ENCODE measurements around the gene SYT3.

The SYT3 gene, protein sequence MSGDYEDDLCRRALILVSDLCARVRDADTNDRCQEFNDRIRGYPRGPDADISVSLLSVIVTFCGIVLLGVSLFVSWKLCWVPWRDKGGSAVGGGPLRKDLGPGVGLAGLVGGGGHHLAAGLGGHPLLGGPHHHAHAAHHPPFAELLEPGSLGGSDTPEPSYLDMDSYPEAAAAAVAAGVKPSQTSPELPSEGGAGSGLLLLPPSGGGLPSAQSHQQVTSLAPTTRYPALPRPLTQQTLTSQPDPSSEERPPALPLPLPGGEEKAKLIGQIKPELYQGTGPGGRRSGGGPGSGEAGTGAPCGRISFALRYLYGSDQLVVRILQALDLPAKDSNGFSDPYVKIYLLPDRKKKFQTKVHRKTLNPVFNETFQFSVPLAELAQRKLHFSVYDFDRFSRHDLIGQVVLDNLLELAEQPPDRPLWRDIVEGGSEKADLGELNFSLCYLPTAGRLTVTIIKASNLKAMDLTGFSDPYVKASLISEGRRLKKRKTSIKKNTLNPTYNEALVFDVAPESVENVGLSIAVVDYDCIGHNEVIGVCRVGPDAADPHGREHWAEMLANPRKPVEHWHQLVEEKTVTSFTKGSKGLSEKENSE

GRCh38 chr19:50639121-50640112 lies at the start of gene SYT3:
TSS of gene SYT3 (minus strand) at chr19:50639881. CDS start at chr19:50637411, 2,470 bp downstream.
- DNase-seq, result no peak

- DNase-seq, result no peak
Measured at GRCh38 chr19:50688766-50689165, 49.1 kb upstream of the SYT3 start.

- DNase-seq, result no peak
Measured at GRCh38 chr19:50686310-50687032, 46.8 kb upstream of the SYT3 start.

DNA sequence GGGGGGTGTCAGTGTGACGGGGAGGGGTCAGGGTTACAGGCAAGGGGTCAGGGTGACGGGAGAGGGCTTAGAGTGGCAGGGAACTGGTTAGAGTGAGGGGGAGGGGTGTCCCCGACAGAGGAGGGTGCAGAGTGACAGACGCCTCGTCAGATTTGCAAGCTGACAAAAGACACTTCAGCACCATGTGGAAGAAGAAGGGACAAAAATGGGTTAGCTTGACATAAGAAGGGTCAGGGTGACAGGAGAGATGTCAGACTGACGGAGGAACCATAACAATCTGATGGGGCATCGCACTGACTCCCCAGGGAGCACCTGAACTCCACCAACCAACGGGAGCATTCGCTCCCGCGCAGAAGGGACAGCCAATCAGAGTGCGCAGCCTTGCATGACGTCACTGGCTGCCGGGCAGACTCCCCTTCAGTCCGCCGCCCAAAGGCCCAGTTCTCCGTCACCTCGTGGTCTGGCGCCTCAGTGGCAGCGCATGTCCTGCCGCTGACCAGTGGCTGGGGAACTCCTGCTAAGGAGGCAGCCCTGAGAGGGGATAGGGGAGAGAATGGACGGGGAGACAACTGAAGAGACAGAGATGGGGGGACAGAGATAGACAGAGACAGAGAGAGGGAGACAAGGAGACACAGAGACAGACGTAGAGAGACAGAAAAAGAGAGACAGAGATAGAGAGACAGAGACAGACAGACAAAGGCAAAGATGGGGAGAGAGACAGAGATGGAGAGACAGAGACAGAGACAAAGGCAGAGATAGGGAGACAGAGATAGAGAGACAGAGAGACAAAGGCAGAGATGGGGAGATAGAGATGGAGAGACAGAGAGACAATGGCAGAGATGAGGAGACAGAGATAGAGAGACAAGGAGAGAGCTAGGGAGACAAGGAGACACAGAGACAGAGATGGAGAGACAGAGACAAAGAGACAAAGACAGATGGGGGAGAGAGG lies 39.8 kb upstream of the SYT3 start:
- DNase-seq, result peak; percentile 64

DNA sequence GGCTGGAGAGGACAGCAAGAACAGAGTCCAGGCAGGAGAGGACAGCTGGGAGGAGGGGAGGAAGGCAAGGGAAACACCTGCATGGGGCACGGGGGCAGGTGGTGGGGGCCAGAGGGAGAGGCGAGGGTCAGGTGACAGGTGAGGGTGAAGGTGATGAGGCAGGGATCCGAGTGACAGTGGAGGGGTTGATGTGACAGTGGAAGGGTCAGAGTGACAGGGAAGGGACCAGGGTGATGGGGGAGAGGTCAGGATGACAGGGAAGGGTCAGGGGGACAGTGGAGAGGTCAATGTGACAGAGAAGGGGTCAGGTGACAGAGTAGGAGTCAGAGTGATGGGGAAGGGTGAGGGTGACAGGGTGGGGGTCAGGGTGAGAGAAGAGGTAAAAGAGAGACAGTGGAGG lies 38.6 kb upstream of the SYT3 start:
- DNase-seq, result no peak

DNA sequence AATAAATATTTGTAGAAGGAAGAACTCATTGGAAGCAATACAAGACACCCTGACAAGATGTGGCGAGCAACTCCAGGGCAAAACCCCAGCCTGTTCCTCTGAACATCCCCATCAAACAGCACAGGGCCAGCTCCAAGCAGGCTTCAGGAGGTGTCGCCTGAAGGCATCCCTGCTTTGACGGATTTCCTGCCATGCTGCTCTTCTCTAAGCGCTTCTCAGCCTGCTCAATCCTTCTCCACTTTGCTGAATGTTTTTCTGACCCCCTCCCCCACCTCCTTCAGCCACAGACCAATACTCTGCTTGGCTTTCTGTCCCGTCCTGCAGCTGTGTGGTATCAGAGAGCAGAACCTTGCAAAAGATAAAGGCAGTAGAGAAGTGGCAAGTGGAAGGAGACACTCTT lies 38.0 kb upstream of the SYT3 start:
- no peak for DNase-seq

DNA sequence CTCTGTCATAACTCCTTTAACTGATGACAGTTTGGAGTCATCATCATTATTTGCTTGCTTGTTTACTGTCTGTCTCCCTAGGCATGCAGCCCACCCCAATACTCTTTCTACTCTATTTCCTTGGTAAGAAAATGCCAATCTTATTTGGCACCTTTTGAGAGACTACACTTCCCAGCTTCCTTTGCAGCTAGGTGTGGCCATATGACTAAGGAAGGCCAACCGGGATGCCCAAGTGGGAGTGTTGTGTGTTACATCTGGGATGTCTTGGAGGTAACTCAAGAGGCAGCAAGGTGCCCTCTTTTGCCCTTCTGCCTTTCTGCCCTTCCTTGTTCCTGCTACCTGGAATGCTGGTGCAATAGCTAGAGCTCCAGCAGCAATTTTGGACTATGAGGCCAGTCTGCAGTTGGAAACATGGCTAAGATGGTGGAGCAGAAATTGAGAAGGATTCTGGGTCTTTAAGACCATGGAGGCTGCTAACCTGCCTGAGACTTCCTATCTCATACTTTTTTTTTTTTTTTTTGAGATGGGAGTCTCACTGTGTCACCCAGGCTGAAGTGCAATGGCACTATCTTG lies 37.0 kb upstream of the SYT3 start:
- no peak for DNase-seq

DNA sequence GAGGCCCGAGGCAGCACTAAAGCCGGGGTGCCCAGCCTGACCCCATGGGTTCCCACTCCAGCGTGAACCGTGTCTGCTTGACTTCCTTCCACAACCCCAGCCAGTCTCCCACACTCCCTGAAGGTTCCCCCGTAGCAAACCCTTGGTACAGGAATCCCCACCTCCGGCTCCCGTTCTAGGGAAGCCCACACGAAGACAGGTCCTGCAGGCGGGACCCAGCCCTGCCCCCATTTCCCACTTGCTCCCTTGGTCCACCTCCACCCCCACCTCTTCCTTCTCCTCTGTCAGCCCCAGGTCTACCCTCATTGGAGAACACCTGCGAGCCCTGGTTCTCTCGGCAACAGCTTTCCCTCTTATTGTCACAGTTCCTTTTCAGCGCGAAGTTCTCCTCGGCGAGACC lies 33.4 kb upstream of the SYT3 start:
- DNase-seq, result no peak

GRCh38 chr19:50670102-50670380 lies 30.4 kb upstream of the SYT3 start:
- DNase-seq, result no peak

GRCh38 chr19:50669302-50670101 lies 29.8 kb upstream of the SYT3 start:
- DNase-seq, result no peak

- DNase-seq, result no peak
Measured at GRCh38 chr19:50668879-50669278, 29.2 kb upstream of the SYT3 start.

GRCh38 chr19:50668416-50668815 lies 28.7 kb upstream of the SYT3 start:
- no peak for DNase-seq

- no peak for DNase-seq
Measured at GRCh38 chr19:50667759-50668231, 28.1 kb upstream of the SYT3 start.

- DNase-seq, result no peak
Measured at GRCh38 chr19:50667177-50667758, 27.6 kb upstream of the SYT3 start.

- no peak for DNase-seq
Measured at GRCh38 chr19:50666346-50667176, 26.9 kb upstream of the SYT3 start.

DNA sequence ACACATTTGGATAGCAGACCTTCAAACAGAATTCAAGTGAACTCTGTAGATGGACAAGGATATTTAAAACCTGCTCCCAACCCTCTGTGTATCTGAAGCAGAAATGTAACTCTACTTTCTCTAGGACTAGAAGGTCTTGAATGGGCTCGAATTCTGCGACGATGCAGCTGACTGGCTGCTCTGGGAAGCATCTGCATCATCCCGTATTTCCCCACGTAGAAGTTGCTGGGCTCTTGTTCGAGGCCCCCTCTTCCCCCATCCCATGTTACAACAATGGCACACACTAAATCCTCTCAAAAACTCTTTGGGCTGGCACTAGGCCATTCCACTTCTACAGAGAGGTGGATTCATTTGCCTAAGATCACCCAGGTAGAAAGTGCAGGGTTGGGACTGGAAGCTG lies 24.5 kb upstream of the SYT3 start:
- DNase-seq, result no peak

DNA sequence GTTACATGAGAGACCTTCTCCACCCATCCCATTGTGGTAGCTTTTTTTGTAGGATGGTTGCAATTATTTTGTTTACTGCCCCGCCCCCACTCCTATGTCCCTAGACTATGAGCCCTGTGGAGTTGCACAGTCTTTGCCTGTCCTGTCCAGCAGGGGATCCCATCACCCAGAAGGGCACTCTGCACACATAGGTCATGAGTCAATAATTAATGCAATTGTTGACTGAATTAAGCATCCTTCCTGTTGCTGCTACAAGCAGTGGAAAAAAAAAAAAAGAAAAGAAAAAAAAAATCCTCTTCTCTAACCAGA lies 23.8 kb upstream of the SYT3 start:
- no peak for DNase-seq

DNA sequence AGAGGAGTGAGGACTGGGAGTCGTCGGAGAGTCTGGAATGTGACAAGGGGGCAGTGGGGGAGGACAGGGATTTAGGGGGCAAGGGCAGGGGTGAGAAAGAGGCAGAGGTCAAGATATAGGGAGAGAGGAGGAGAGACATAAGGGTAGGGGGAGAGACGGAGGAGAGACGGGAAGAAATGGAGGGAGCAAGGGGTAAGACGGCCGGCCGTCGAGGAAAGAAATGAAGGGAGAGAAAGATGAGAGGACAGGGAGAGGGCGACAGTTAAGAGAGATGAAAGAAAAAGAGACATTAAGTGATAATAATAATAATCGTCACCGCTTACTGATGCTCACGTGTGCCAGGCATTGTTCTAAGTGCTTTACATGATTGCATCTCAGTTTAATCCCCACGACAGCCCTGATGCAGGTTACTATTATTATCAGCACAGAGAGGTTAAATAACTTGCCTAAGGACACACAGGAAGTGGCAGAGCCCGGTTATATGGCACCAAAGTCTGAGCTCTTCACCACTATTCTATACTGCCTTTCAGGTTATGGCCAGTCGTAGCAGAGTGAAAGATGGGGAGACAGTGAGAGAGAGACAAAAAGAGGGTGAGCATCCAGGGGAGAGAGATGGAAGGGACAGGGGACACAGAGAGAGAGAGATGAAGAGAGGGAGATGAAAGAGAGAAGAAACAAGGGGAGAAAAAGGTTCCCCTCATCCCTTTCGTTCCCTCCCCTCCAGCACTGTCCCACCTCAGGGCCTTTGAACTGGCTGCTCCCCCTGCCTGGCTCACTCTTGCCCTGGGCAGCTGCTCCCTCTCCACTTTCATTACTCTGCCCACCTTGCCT lies 23.2 kb upstream of the SYT3 start:
- no peak for DNase-seq

Measured in stimulated activated naive CD4-positive, alpha-beta T cell treated with Interleukin-2 at 50 U/mL for 16 hours (primary cell).